Measurements from ENCODE around the gene OOSP4B.

GRCh38 chr11:60059521-60060240, 42.7 kb downstream of the OOSP4B start:
- TF ChIP-seq CTCF (IDR thresholded peaks at IDR 0.05; ENCODE audit: control extremely low read depth in 1 of 3, insufficient read depth in 1 of 3, low read depth in 1 of 3, low read length in 3 of 3) (no peak), BRCA1 (IDR thresholded peaks at IDR 0.05; ENCODE audit: low read depth, low read length) (no peak), USF2 (IDR thresholded peaks at IDR 0.05; ENCODE audit: low read length) (no peak), CBX8 (IDR thresholded peaks at IDR 0.05; ENCODE audit: borderline replicate concordance, low read depth, low read length) (no peak), MAFK (IDR thresholded peaks at IDR 0.05; ENCODE audit: low read depth, low read length) (no peak), CREB1 (IDR thresholded peaks at IDR 0.05) (no peak)

Data from H1 (cell line).